ENCODE results near the gene C20orf144. TPM values are rescaled to one million over a fixed set of nuclear protein-coding genes. Genes with fewer than 3 reads are reported as not detected.

C20orf144 gene
- total and polyA plus RNA-seq, 5 experiments from 2014 or later, result 0.38 to 0.47 TPM; not detected in 3

DNA sequence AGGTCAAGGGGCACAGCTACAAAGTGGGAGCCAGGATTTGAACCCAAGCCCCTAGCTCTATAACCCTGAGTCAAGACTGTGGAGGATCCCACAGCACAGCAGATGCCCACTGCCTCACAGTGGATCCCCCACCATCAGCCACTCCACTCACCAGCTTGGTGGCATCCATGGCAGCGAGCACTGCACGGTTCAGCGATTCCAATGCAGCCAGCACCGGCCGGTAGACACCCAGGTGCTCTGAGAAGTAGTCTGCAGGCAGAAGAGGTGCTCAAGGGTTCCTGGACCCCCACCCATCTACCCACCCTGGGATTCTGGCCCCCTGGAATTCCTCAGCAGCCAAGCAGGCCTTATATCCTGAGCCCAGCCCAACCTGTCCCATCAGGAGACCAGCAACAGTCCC is 7.1 kb downstream of the C20orf144 start:
- H3K4me3 Mint-ChIP-seq, result peak overlapping the region in 2 of 10 donors; percentile 7 to 41

DNA sequence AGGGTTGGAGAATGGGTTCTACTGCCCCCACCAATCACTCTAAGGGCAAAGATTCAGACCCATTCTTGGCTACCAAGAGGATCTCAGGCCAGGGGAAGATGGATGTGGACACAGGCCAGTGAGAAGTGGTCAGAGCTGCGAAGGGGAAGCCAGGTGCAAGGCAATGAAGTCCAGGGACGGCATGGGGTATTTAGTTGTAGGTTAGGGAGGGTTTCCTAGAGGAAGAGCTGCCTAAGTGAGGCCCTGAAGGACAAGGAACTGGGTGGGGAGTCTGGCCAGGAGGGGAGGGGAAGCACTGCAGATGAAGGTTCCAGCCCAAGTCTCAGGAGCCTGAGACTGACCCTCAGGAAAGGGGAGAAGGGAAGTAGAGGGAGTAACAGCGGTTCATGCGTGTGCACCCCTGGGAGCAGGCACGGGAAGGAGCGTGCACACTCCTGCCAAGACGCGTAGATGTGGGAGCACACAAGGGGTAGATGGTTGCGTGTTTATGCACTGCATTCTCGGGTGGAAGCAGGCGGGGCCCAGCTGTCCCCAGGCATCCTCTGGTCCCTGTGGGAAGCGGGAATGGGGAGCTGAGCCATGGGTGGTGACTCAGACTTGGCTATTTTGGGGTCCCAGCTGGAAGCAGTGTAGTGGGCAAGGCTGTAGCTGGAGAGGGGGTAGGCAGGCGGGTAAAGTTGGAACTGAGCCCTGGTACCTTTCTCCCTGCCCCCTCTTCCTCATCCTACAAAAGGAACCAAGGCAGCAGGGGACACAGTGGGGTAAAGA is 7.9 kb downstream of the C20orf144 start:
- H3K9me3 Mint-ChIP-seq, result no peaks in the 10 kb centered on the region
- ATAC-seq (no peak), DNase-seq (no peak)
- H3K36me3 Mint-ChIP-seq, result peaks cover 0 to 2% (median 0%) of the 10 kb centered on the region in 3 donors
- H3K27me3 Mint-ChIP-seq, result no peaks in the 10 kb centered on the region
- H3K27ac Mint-ChIP-seq, result peak overlapping the region in 3 of 10 donors; percentile 7 to 45 (median 40)
- peak overlapping the region in 3 of 10 donors; percentile 17 to 69 (median 29) for H3K4me3 Mint-ChIP-seq
- POLR2A ChIA-PET, result interaction anchor here (0.9 kb wide), 1 partner anchor 13 kb away, joined by 4 read pairs; no protein-coding TSS in a partner anchor
- peaks cover 16 to 47% (median 34%) of the 10 kb centered on the region in 4 donors for H3K4me1 Mint-ChIP-seq

More for the DNA sequence above, 7.1 kb downstream of the C20orf144 start:
- peaks cover 0 to 2% (median 0%) of the 10 kb centered on the region in 3 donors for H3K36me3 Mint-ChIP-seq
- peaks cover 22 to 50% (median 39%) of the 10 kb centered on the region in 4 donors for H3K4me1 Mint-ChIP-seq
- ATAC-seq, result no peak
- POLR2A ChIA-PET, result interaction anchor here (0.9 to 3.3 kb wide), 4 partner anchors 10 to 63 kb away, joined by 4 to 21 read pairs (median 11); partner anchors contain the start of genes PXMP4 and ZNF341
- no peak for DNase-seq
- H3K27ac Mint-ChIP-seq, result peak overlapping the region in 1 of 10 donors; percentile 10
- no peaks in the 10 kb centered on the region for H3K27me3 Mint-ChIP-seq
- H3K9me3 Mint-ChIP-seq, result no peaks in the 10 kb centered on the region

DNA sequence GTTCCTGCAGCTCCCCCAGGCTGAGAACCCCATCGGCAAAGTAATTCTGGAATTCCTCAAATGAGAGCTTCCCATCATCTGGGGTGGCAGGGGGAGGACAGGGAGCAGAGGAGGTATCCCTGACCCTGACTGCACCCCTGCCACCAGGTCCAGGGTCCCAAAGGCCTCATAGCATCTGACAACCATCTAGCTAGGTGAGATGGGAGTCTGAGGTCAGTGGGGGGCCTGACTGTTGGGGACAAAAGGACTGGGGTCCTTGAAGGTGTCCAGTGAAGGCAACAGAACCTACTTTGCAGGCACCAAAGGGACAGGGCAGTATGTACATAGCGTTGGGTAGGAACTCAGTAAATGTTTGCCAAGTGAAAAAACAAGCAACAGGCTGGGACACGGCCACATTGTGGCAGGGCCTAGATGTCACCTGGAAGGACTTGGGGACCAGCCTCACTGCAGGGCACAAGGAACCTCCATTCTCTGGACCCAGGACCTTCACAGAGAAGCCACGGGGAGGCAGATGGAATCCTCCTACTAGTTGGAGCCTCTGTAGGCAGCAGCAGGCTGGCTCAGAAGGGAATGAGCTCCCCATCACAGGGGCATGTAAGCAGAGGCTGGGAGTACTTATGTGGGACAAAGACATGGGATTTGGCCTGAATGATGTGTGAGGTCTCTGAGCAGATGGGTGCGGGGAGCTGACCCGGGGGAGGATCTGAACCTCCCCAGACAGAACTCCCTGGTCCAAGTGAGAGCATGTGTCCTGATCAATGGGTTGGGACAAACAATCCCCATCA is 8.8 kb downstream of the C20orf144 start:
- POLR2A ChIA-PET, result interaction anchor here (0.7 kb wide), 1 partner anchor 49 kb away, joined by 4 read pairs; the partner anchor contains the start of gene PXMP4
- H3K9me3 Mint-ChIP-seq, result no peaks in the 10 kb centered on the region
- DNase-seq, result no peak
- H3K27me3 Mint-ChIP-seq, result no peaks in the 10 kb centered on the region
- peaks cover 0 to 2% (median 0%) of the 10 kb centered on the region in 3 donors for H3K36me3 Mint-ChIP-seq
- H3K27ac Mint-ChIP-seq, result peak overlapping the region in 5 of 10 donors; percentile 15 to 70 (median 22)
- H3K4me1 Mint-ChIP-seq, result peaks cover 17 to 46% (median 34%) of the 10 kb centered on the region in 4 donors
- H3K4me3 Mint-ChIP-seq, result peak overlapping the region in 4 of 10 donors; percentile 5 to 54 (median 14)
- no peak for ATAC-seq

DNA sequence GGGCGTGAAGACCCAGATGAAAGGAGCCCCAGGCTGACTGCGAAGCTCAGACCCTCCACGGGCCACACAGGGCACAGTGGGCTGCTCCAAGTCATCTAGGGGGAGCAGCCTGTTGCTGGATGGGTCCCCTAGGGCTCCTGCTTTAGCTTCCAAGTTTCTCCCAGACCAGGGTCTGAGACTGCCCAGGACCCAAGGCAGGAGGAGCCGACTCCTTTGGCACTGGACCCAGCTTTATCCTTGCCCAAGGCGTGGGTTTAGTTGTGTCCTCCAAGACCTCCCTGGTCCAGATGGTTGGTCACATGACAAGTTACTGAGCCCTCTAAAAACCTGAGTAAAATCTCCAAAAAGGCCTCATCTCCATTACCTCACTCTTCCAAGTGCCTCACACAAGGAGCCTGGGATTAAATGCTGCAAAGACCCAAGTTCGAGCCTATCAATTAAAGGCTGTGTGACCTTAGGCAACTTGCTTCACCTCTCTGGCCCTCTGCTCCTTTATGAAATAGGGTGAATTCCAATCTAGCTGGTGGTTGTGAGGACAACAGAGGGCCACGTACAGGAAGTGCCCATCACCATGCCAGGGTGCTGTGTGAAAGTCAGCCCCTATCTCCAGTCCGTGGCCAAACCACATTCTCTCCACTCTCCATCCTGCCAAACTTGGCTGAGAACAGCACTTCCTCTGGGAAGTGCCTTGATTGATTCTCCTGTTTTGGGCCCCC is 9.6 kb downstream of the C20orf144 start:
- H3K36me3 Mint-ChIP-seq, result peaks cover 0 to 2% (median 0%) of the 10 kb centered on the region in 3 donors
- no peaks in the 10 kb centered on the region for H3K9me3 Mint-ChIP-seq
- no peaks in the 10 kb centered on the region for H3K27me3 Mint-ChIP-seq
- peak overlapping the region in 7 of 10 donors; percentile 15 to 47 (median 36) for H3K4me3 Mint-ChIP-seq
- DNase-seq, result no peak
- no peak for ATAC-seq
- POLR2A ChIA-PET, result interaction anchor here (0.7 kb wide), 1 partner anchor 48 kb away, joined by 4 read pairs; the partner anchor contains the start of gene PXMP4
- H3K27ac Mint-ChIP-seq, result peak overlapping the region in 4 of 10 donors; percentile 28 to 73 (median 42)
- peaks cover 13 to 38% (median 29%) of the 10 kb centered on the region in 4 donors for H3K4me1 Mint-ChIP-seq

DNA sequence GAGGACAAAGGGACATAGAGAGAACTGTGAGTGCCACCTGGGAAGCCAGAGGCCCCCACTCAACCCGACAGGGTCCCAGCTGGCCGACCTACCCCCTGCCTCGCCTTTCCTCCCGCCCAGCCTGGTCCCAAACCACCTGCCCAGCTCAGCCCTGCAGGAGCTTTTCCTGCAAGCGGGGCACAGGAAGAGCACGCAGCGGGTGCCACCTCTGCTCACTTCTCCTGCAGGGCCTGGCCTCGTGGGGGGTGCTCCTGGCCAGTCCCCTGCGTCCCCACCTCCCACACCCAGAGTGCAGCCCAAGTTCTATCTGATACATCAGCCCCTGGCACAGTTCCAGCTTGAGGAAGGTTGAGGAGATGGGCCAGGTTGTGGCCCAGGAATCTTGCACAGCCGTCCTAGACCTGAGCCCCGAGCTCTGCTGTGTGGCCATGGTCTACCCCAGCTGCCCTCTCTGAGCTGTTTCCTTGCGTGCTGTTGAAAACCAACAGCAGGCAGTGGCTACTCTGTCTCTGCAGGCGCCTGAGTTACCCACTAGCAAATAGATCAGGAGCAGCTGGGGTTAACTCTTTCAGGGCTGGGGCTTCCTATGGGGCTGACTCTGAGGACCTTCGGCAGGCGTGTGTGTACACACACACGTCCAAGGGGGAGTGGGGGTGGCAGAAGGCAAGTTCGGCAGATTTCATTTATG is 10.4 kb downstream of the C20orf144 start:
- ATAC-seq, result no peak
- peak overlapping the region in 7 of 10 donors; percentile 33 to 73 (median 56) for H3K27ac Mint-ChIP-seq

DNA sequence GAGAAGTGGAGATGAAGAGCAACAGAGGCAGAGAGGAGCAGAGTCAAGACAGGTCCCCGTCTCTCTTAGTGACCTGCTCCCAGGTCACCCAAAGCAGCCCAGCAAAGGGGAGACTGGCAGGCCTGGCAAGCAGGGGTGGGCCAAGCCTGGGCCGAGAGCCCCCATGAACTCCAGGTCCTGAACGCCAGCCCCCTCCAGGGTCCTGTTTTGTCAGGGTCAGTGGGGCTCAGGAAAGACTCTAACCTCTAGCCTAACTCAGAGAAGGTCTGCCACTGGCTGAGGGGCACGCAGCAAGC is 10.9 kb downstream of the C20orf144 start:
- DNase-seq (no peak), ATAC-seq (no peak)
- Mint-ChIP-seq H3K36me3 (peaks cover 0 to 2% (median 0%) of the 10 kb centered on the region in 3 donors), H3K4me3 (peak overlapping the region; percentile 67 to 91 (median 84)), H3K27ac (peak overlapping the region in 7 of 10 donors; percentile 8 to 73 (median 56)), H3K9me3 (no peaks in the 10 kb centered on the region), H3K4me1 (peaks cover 13 to 43% (median 28%) of the 10 kb centered on the region in 4 donors), H3K27me3 (no peaks in the 10 kb centered on the region)
- POLR2A ChIA-PET, result interaction anchor here (1.0 kb wide), 1 partner anchor 9 kb away, joined by 7 read pairs; no protein-coding TSS in a partner anchor

More for the DNA sequence above, 10.4 kb downstream of the C20orf144 start:
- DNase-seq, result no peak
- POLR2A ChIA-PET, result interaction anchor here (1.0 kb wide), 1 partner anchor 9 kb away, joined by 7 read pairs; no protein-coding TSS in a partner anchor
- Mint-ChIP-seq H3K4me3 (peak overlapping the region; percentile 67 to 91 (median 84)), H3K36me3 (peaks cover 0 to 2% (median 0%) of the 10 kb centered on the region in 3 donors), H3K9me3 (no peaks in the 10 kb centered on the region), H3K4me1 (peaks cover 13 to 39% (median 28%) of the 10 kb centered on the region in 4 donors), H3K27me3 (no peaks in the 10 kb centered on the region)

DNA sequence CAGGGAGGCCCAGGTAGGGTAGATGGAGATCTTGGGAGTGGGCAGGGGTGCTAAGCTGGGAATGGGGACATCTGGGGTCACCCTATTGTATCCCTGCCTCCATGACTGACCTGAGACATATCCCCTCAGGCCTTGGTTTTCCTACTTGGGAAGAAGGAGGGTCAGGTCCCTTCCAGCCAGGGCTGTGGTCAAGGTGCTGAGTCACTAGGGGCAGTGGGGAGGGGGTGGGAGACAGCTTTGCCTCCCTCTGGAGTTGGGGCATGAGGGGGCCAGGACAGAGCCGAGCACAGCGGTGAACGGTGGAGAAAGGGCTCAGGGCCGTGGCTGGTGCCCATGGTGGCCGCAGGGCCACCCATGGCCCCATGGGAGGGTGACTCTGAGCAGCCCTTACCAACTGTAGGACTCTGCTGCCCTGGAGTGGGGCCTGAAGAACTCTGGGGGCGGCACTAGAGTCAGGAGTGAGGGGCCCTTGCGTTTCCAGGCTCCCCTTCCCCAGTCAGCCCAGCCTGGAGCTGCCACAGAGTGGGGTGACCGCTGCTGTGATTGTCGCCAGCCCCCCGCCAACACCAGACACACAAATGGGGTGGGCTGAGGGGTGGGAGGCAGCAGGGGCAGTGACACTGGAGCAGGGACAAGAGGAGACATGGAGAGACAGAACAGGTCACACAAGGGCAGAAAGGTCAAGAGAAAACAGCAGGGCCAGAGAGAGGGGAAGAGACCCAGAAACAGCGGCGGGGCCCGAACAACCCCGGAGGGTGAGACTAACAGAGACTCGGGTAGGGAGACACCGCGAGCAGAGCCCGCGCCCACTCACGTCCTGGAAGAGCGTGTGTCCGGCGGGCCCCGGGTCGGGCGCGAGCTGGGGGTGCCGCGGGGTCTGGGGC is 11.5 kb downstream of the C20orf144 start:
- Mint-ChIP-seq H3K9me3 (no peaks in the 10 kb centered on the region), H3K27ac (peak overlapping the region in 8 of 10 donors; percentile 39 to 91 (median 68)), H3K4me3 (peak overlapping the region; percentile 74 to 91 (median 86)), H3K27me3 (no peaks in the 10 kb centered on the region), H3K4me1 (peaks cover 13 to 43% (median 31%) of the 10 kb centered on the region in 4 donors), H3K36me3 (peaks cover 0 to 2% (median 0%) of the 10 kb centered on the region in 3 donors)
- POLR2A ChIA-PET, result interaction anchor here (1.0 to 1.7 kb wide), 2 partner anchors 10 kb away, joined by 5 to 7 read pairs; no protein-coding TSS in a partner anchor
- DNase-seq, result peak in 1 of 10 donors; percentile 24
- ATAC-seq, result peak; percentile 3 to 47

DNA sequence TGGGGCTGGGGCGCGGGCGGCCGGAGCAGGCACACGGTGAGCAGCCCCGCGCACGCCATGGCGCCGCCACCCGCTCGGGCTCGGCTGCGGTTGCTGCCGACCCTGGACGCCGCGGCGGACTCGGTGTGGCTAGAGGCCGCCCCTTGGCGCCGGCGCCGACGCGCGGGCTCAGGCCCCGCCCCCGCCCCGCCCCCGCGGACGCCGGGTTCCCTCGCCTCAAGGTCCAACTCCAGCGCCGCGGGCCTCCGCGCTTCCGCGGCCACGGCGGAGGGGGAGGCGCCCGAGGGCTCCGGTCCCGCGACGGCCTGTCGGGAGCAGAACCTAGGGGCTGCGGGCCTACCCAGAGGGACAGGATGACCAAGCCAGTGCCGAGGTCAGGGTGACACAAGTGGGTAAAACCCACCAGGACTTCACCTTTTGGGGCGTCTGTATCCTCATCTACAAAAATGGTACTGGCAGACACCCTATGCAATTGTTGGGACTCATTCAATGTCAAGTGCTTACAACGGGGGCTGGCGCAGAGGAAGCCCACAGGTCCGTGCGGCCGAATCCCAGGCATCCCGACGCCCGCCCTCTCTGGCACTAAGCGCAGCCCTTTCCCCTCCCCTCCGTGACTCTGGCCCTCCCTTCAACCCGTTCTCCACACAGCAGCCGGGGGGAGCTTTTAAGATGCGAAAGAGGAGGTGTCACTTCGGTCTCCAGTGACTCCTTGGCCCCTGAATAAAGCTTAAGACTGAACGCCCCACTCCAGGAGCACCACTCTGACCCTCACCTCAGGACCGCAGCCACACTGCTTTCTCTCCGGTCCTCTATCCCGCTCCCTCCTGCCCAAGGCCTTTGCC is 12.4 kb downstream of the C20orf144 start, which contains the start of gene NECAB3:
TSS of gene NECAB3 (minus strand) at position 135 of the 842 bp plus-strand sequence. CDS start at position 59, 76 bp downstream.
- Mint-ChIP-seq H3K4me1 (peaks cover 18 to 49% (median 39%) of the 10 kb centered on the region in 4 donors), H3K36me3 (peaks cover 0 to 2% (median 0%) of the 10 kb centered on the region in 3 donors), H3K27me3 (no peaks in the 10 kb centered on the region), H3K4me3 (peak within 1 kb of the TSS; percentile 74 to 91 (median 86)), H3K9me3 (no peaks in the 10 kb centered on the region), H3K27ac (peak within 1 kb of the TSS in 9 of 10 donors; percentile 29 to 91 (median 70))
- DNase-seq (peak in 6 of 10 donors; percentile 9 to 67 (median 46)), ATAC-seq (peak; percentile 65 to 84)
- POLR2A ChIA-PET, result interaction anchor here (1.7 kb wide), 1 partner anchor 10 kb away, joined by 5 read pairs; no protein-coding TSS in a partner anchor

DNA sequence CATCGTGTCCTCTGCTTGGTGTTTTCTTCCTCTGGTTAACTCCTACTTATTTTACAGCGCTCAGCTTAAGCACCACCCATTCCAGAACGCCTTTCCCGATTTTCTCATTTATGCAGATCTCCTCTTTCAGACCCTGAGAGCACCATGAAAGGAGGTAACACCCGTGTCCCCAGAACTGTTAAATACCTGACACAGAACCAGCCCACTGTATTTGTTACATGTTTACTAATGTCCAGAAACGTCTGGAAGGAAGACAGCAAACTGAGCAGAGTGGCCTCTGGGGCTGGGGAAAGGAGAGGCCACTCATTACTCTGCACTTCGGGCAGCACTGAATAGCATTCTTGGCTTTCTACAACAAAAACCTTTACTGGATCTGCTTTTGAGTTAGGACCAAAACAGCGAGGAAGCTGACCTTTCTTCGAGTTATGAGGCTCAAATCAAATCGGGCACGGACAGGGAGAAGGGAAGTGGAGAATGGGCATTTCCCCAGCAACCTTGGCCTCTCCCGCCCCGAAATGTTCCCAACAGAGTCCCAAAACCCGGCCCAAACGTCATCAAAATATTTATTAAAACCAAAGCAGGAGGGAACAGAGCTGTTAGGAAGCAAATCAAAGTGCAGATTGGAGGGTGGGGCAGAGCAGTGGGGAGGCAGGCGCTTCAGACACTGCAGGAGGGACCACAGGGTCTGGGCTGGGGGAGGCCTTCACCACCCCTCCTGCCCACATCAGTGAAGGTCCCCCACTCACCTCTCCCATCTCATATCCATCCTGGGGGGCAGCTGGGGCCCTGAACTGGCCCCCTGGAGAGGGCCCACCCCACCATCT is 13.2 kb downstream of the C20orf144 start:
- POLR2A ChIA-PET, result interaction anchor here (1.7 kb wide), 1 partner anchor 11 kb away, joined by 5 read pairs; no protein-coding TSS in a partner anchor

More for the DNA sequence above, 13.2 kb downstream of the C20orf144 start:
- H3K36me3 Mint-ChIP-seq, result peaks cover 0 to 2% (median 0%) of the 10 kb centered on the region in 3 donors
- peaks cover 18 to 54% (median 42%) of the 10 kb centered on the region in 4 donors for H3K4me1 Mint-ChIP-seq
- peak overlapping the region; percentile 55 to 90 (median 80) for H3K4me3 Mint-ChIP-seq
- no peaks in the 10 kb centered on the region for H3K9me3 Mint-ChIP-seq
- ATAC-seq, result no peak
- H3K27me3 Mint-ChIP-seq, result no peaks in the 10 kb centered on the region
- DNase-seq, result no peak
- peak overlapping the region in 7 of 10 donors; percentile 15 to 87 (median 70) for H3K27ac Mint-ChIP-seq

Data from naive thymus-derived CD8-positive, alpha-beta T cell (primary cell).